OCI-LY1 (cell line): ENCODE results near the gene ZNF780A.

Experiments used
- CTCF ChIP-seq: fragments of 200-600 bp; sonication (generic), shearing (Covaris generic); IDR thresholded peaks from 2 replicates; pipeline ENCODE4 v1.5.1; 2017; ENCODE audit warnings: mild to moderate bottlenecking, antibody characterized with exemption, low read length, moderate library complexity, mixed read lengths
- EZH2 ChIP-seq: fragments of 200-600 bp; sonication (generic), shearing (Covaris generic); IDR thresholded peaks from 2 replicates; pipeline ENCODE4 v1.8.0; 2017; ENCODE audit warnings: borderline replicate concordance, mixed run types, mild to moderate bottlenecking, antibody characterized with exemption, low read length, moderate library complexity, mixed read lengths

GRCh38 chr19:40116075-40116474 lies 25.3 kb upstream of the ZNF780A start:
- TF ChIP-seq CTCF = no peak
- TF ChIP-seq EZH2 = no peak
